Lower leg skin (tissue), 4 donors: ENCODE data around the gene HVCN1. TPM values are rescaled to one million over a fixed set of nuclear protein-coding genes. Genes with fewer than 3 reads are reported as not detected.

ENCODE experiments used
- DNase-seq, 2 donors: peaks; one replicate each; pipeline ENCODE4 v3.0.0-alpha.2; 2019; ENCODE audit warnings: low spot score in 2 of 2
- H3K4me3 ChIP-seq: fragments of 200-600 bp; sonication (generic); 2 replicates; pipeline ENCODE4 v1.5.1; 2017; ENCODE audit warnings: mild to moderate bottlenecking, low read depth; ENCODE audit not compliant: poor library complexity, severe bottlenecking
- CTCF ChIP-seq, 3 donors: fragments of 450-650 bp; IDR thresholded peaks; one replicate each; pipeline ENCODE4 v1.5.1; 2016; ENCODE audit warnings: antibody characterized with exemption in 3 of 3, mild to moderate bottlenecking in 3 of 3, moderate library complexity in 2 of 3
- POLR2A ChIP-seq, 2 donors: fragments of 450-650 bp; IDR thresholded peaks; one replicate each; pipeline ENCODE4 v1.6.1; 2016 to 2017; ENCODE audit warnings: antibody characterized with exemption in 2 of 2, mild to moderate bottlenecking in 1 of 2, moderate library complexity in 1 of 2
- WGBS, 2 donors: methylation state at CpG; one replicate each; pipeline ENCODE4 v1.1.5; 2018; 5-methylcytosine and 5-hydroxymethylcytosine counted together
- intact Hi-C: fragments of 100-400 bp; cut with DNase I; formaldehyde crosslinking; loops from one replicate; pipeline ENCODE4 v1.15.0; 2023; ENCODE audit warnings: low total_unique reads
- total RNA-seq, 4 donors: library from RNA; depleted of rRNA; stranded (reverse); fragments of >200 nt; gene quantifications; one replicate each; pipeline ENCODE4 v1.1.0, GENCODE V29; 2016

The HVCN1 gene
- total RNA-seq, 4 donors from 2014 or later, result 2.2 to 3.5 (median 3.3) TPM

- intact Hi-C loops, result no loop called here
Observed at GRCh38 chr12:110670161-110670701, 18.7 kb downstream of the HVCN1 start.

GRCh38 chr12:110669193-110669502, 19.8 kb downstream of the HVCN1 start:
- no peak for TF ChIP-seq CTCF (IDR thresholded peaks at IDR 0.05)
- TF ChIP-seq POLR2A (IDR thresholded peaks at IDR 0.05), result no peak
- DNase-seq, result no peak
- WGBS, 2 donors, result 65 to 67% methylated on average over 5 of the region's 5 CpGs
- H3K4me3 ChIP-seq, result no peak overlapping the region
- intact Hi-C loops, result no loop called here

More at GRCh38 chr12:110670161-110670701, 18.7 kb downstream of the HVCN1 start:
- H3K4me3 ChIP-seq, result no peak overlapping the region
- WGBS, 2 donors, result 55 to 57% methylated on average over 4 of the region's 4 CpGs
- TF ChIP-seq CTCF (IDR thresholded peaks at IDR 0.05) (no peak), POLR2A (IDR thresholded peaks at IDR 0.05) (no peak)
- no peak for DNase-seq

GRCh38 chr12:110668480-110669192, 20.3 kb downstream of the HVCN1 start:
- intact Hi-C loops, result no loop called here
- WGBS, 2 donors, result 89 to 92% methylated on average over 12 of the region's 12 CpGs
- no peak for TF ChIP-seq CTCF (IDR thresholded peaks at IDR 0.05)
- TF ChIP-seq POLR2A (IDR thresholded peaks at IDR 0.05), result no peak
- no peak overlapping the region for H3K4me3 ChIP-seq
- DNase-seq, result no peak

- TF ChIP-seq CTCF (IDR thresholded peaks at IDR 0.05) (no peak), POLR2A (IDR thresholded peaks at IDR 0.05) (no peak)
- intact Hi-C loops, result no loop called here
- 96 to 97% methylated on average over 3 of the region's 3 CpGs for WGBS, 2 donors
- no peak for DNase-seq
- H3K4me3 ChIP-seq, result no peak overlapping the region
Observed at GRCh38 chr12:110667671-110668070, 21.2 kb downstream of the HVCN1 start.

GRCh38 chr12:110666892-110667291, 22.0 kb downstream of the HVCN1 start:
- H3K4me3 ChIP-seq, result no peak overlapping the region
- no peak for TF ChIP-seq POLR2A (IDR thresholded peaks at IDR 0.05)
- no peak for TF ChIP-seq CTCF (IDR thresholded peaks at IDR 0.05)
- intact Hi-C loops, result no loop called here
- DNase-seq, result no peak
- WGBS, 2 donors, result 94 to 98% methylated on average over 6 of the region's 6 CpGs
